MM.1S (cell line): ENCODE data around the gene EXOC1L.

Experiments
- CTCF ChIP-seq: fragments of 300-600 bp; sonication (generic); IDR thresholded peaks from 2 replicates; pipeline ENCODE4 v1.5.1; 2016; ENCODE audit warnings: antibody characterized with exemption, low read length, mixed read lengths
- EZH2 ChIP-seq: fragments of 300-600 bp; sonication (generic); optimal IDR thresholded peaks from 2 replicates; pipeline ENCODE3; 2017; ENCODE audit warnings: low read depth, mild to moderate bottlenecking, antibody characterized with exemption, low read length, mixed read lengths

- TF ChIP-seq CTCF (no peak), EZH2 (no peak)
Observed at GRCh38 chr4:55874831-55875230, 55.2 kb downstream of the EXOC1L start.
